ENCODE data around the gene HOXD13. TPM values are rescaled to one million over a fixed set of nuclear protein-coding genes. Genes with fewer than 3 reads are reported as not detected.

HOXD13 gene
- 1 to 10 TPM in 1 of 8 experiments, under 1 TPM in 5, not detected in 2; 0.05 to 7.1 (median 0.28) TPM for total RNA-seq

GRCh38 chr2:176092270-176093144 lies at the start of gene HOXD13:
Gene HOXD13 (plus strand): TSS chr2:176092721. CDS start chr2:176092891, 170 bp downstream.
- no peak within 1 kb of the TSS for H3K27ac ChIP-seq
- WGBS, 10 experiments, result 0 to 8% (median 3%) methylated on average over 1 to 16 of the region's 95 CpGs; no CpG with 5 or more reads in 7 of the 10 experiments
- peaks cover 0 to 9% of the 10 kb centered on the region in 2 donors for H3K4me1 ChIP-seq (replicated peaks in 1 of 2)
- in situ Hi-C loops (cut with MboI; ENCODE audit: low pct_unique_long_range_greater_than_20kb in 2 of 9, low sequenced_read_pairs in 9 of 9, unreplicated experiment in 9 of 9), result loop anchor here in 8 of 9 experiments (25.0 kb wide), 6 partner anchors 405 to 1405 kb away; no protein-coding TSS in a partner anchor
- ATAC-seq (replicated peaks in 6 of 8), result peak; percentile 51 to 78 (median 70)
- peak within 1 kb of the TSS; percentile 21 to 42 (median 25) for H3K4me3 ChIP-seq

GRCh38 chr2:176056406-176056805 lies 36.1 kb upstream of the HOXD13 start:
- 0 to 57% (median 17%) methylated on average over 1 of the region's 1 CpG; no CpG with 5 or more reads in 4 of the 10 experiments for WGBS, 10 experiments
- no peak for ATAC-seq (replicated peaks in 6 of 8)
- in situ Hi-C loops (cut with MboI; ENCODE audit: low pct_unique_long_range_greater_than_20kb in 2 of 9, low sequenced_read_pairs in 9 of 9, unreplicated experiment in 9 of 9), result loop anchor here in 2 of 9 experiments (25.0 kb wide), 1 partner anchor 369 kb away; no protein-coding TSS in a partner anchor
- no peak overlapping the region for H3K4me3 ChIP-seq
- no peak overlapping the region for H3K27ac ChIP-seq
- no peaks in the 10 kb centered on the region for H3K4me1 ChIP-seq (replicated peaks in 1 of 2)

- Histone ChIP-seq H3K27ac (no peak overlapping the region), H3K4me1 (replicated peaks in 1 of 2) (peaks cover 0 to 12% of the 10 kb centered on the region in 2 donors), H3K4me3 (no peak overlapping the region)
- no peak for ATAC-seq (replicated peaks in 6 of 8)
- WGBS, 10 experiments, result 0 to 57% (median 25%) methylated on average over 1 to 2 of the region's 2 CpGs; no CpG with 5 or more reads in 3 of the 10 experiments
- in situ Hi-C loops (cut with MboI; ENCODE audit: low pct_unique_long_range_greater_than_20kb in 2 of 9, low sequenced_read_pairs in 9 of 9, unreplicated experiment in 9 of 9), result loop anchor here in 2 of 9 experiments (25.0 kb wide), 1 partner anchor 377 kb away; no protein-coding TSS in a partner anchor
Measured at GRCh38 chr2:176063958-176064357, 28.6 kb upstream of the HOXD13 start.

GRCh38 chr2:176066645-176067588 lies 25.6 kb upstream of the HOXD13 start:
- Histone ChIP-seq H3K4me3 (peak overlapping the region in 2 of 5 donors; percentile 10 to 13), H3K4me1 (replicated peaks in 1 of 2) (peaks cover 0 to 12% of the 10 kb centered on the region in 2 donors), H3K27ac (no peak overlapping the region)
- in situ Hi-C loops (cut with MboI; ENCODE audit: low pct_unique_long_range_greater_than_20kb in 2 of 9, low sequenced_read_pairs in 9 of 9, unreplicated experiment in 9 of 9), result loop anchor here in 2 of 9 experiments (25.0 kb wide), 1 partner anchor 380 kb away; no protein-coding TSS in a partner anchor
- WGBS, 10 experiments, result 7 to 47% (median 28%) methylated on average over 3 to 18 of the region's 56 CpGs; no CpG with 5 or more reads in 5 of the 10 experiments
- peak in 3 of 8 experiments; percentile 19 to 62 (median 27) for ATAC-seq (replicated peaks in 6 of 8)

GRCh38 chr2:176067589-176068418 lies 24.7 kb upstream of the HOXD13 start:
- WGBS, 10 experiments, result 5 to 67% (median 20%) methylated on average over 1 to 18 of the region's 38 CpGs; no CpG with 5 or more reads in 1 of the 10 experiments
- in situ Hi-C loops (cut with MboI; ENCODE audit: low pct_unique_long_range_greater_than_20kb in 2 of 9, low sequenced_read_pairs in 9 of 9, unreplicated experiment in 9 of 9), result loop anchor here in 2 of 9 experiments (25.0 kb wide), 1 partner anchor 381 kb away; no protein-coding TSS in a partner anchor
- Histone ChIP-seq H3K4me1 (replicated peaks in 1 of 2) (peaks cover 0 to 12% of the 10 kb centered on the region in 2 donors), H3K4me3 (peak overlapping the region in 1 of 5 donors; percentile 13), H3K27ac (no peak overlapping the region)
- ATAC-seq (replicated peaks in 6 of 8), result peak; percentile 43 to 87 (median 54)

- ATAC-seq (replicated peaks in 6 of 8), result no peak
- no peak overlapping the region for H3K27ac ChIP-seq
- in situ Hi-C loops (cut with MboI; ENCODE audit: low pct_unique_long_range_greater_than_20kb in 2 of 9, low sequenced_read_pairs in 9 of 9, unreplicated experiment in 9 of 9), result loop anchor here in 2 of 9 experiments (25.0 kb wide), 1 partner anchor 381 kb away; no protein-coding TSS in a partner anchor
- H3K4me1 ChIP-seq (replicated peaks in 1 of 2), result peaks cover 0 to 12% of the 10 kb centered on the region in 2 donors
- WGBS, 10 experiments, result 13 to 50% (median 26%) methylated on average over 2 to 8 of the region's 30 CpGs; no CpG with 5 or more reads in 4 of the 10 experiments
- H3K4me3 ChIP-seq, result no peak overlapping the region
Measured at GRCh38 chr2:176068419-176068832, 24.1 kb upstream of the HOXD13 start.

- Histone ChIP-seq H3K4me3 (no peak overlapping the region), H3K4me1 (replicated peaks in 1 of 2) (peaks cover 0 to 14% of the 10 kb centered on the region in 2 donors), H3K27ac (no peak overlapping the region)
- ATAC-seq (replicated peaks in 6 of 8), result no peak
- in situ Hi-C loops (cut with MboI; ENCODE audit: low pct_unique_long_range_greater_than_20kb in 2 of 9, low sequenced_read_pairs in 9 of 9, unreplicated experiment in 9 of 9), result loop anchor here in 3 of 9 experiments (10.0 to 25.0 kb wide), 2 partner anchors 384 to 707 kb away; no protein-coding TSS in a partner anchor
- 4 to 67% (median 22%) methylated on average over 5 to 17 of the region's 58 CpGs; no CpG with 5 or more reads in 4 of the 10 experiments for WGBS, 10 experiments
Measured at GRCh38 chr2:176071330-176072291, 20.9 kb upstream of the HOXD13 start.

GRCh38 chr2:176072292-176072669 lies 20.2 kb upstream of the HOXD13 start:
- ATAC-seq (replicated peaks in 6 of 8), result no peak
- WGBS, 10 experiments, result 18 to 80% (median 34%) methylated on average over 1 to 5 of the region's 5 CpGs; no CpG with 5 or more reads in 2 of the 10 experiments
- in situ Hi-C loops (cut with MboI; ENCODE audit: low pct_unique_long_range_greater_than_20kb in 2 of 9, low sequenced_read_pairs in 9 of 9, unreplicated experiment in 9 of 9), result loop anchor here in 3 of 9 experiments (10.0 to 25.0 kb wide), 2 partner anchors 385 to 707 kb away; no protein-coding TSS in a partner anchor
- Histone ChIP-seq H3K4me3 (no peak overlapping the region), H3K4me1 (replicated peaks in 1 of 2) (peaks cover 0 to 12% of the 10 kb centered on the region in 2 donors), H3K27ac (no peak overlapping the region)

- Histone ChIP-seq H3K4me1 (replicated peaks in 1 of 2) (peaks cover 0 to 6% of the 10 kb centered on the region in 2 donors), H3K4me3 (no peak overlapping the region), H3K27ac (no peak overlapping the region)
- ATAC-seq (replicated peaks in 6 of 8), result peak in 2 of 8 experiments; percentile 23 to 59
- WGBS, 10 experiments, result 0 to 21% (median 4%) methylated on average over 2 to 16 of the region's 29 CpGs; no CpG with 5 or more reads in 1 of the 10 experiments
- in situ Hi-C loops (cut with MboI; ENCODE audit: low pct_unique_long_range_greater_than_20kb in 2 of 9, low sequenced_read_pairs in 9 of 9, unreplicated experiment in 9 of 9), result loop anchor here in 3 of 9 experiments (10.0 to 25.0 kb wide), 2 partner anchors 386 to 708 kb away; no protein-coding TSS in a partner anchor
Measured at GRCh38 chr2:176072951-176073904, 19.3 kb upstream of the HOXD13 start.

Measured in motor neuron (in vitro differentiated cells).